Rectal smooth muscle tissue (tissue), 1 donor: ENCODE data around the gene FAM53B.

Experiments
- H3K27ac ChIP-seq: one replicate; pipeline ENCODE4 v1.7.0; 2013; ENCODE audit warnings: low read depth, low read length, inconsistent platforms
- H3K27me3 ChIP-seq: one replicate; pipeline ENCODE4 v1.7.0; 2013; ENCODE audit warnings: low read length; ENCODE audit not compliant: control insufficient read depth, insufficient read depth
- H3K36me3 ChIP-seq: one replicate; pipeline ENCODE4 v1.7.0; 2013; ENCODE audit warnings: low read length; ENCODE audit not compliant: control insufficient read depth, insufficient read depth
- H3K4me1 ChIP-seq: one replicate; pipeline ENCODE4 v1.7.0; 2013; ENCODE audit warnings: low read length; ENCODE audit not compliant: control insufficient read depth, insufficient read depth
- H3K4me3 ChIP-seq: one replicate; pipeline ENCODE4 v1.7.0; 2013; ENCODE audit warnings: low read length
- H3K9ac ChIP-seq: one replicate; pipeline ENCODE4 v1.7.0; 2013; ENCODE audit warnings: low read length

FAM53B gene

GRCh38 chr10:124740369-124741280 is 3.6 kb downstream of the FAM53B start:
- no peaks in the 10 kb centered on the region for H3K27me3 ChIP-seq
- H3K36me3 ChIP-seq: no peaks in the 10 kb centered on the region
- peak overlapping the region; percentile 26 for H3K9ac ChIP-seq
- H3K4me3 ChIP-seq: peak overlapping the region; percentile 53
- H3K4me1 ChIP-seq: peaks cover 76% of the 10 kb centered on the region
- peak overlapping the region; percentile 79 for H3K27ac ChIP-seq

GRCh38 chr10:124739986-124740368 is 4.2 kb downstream of the FAM53B start:
- Histone ChIP-seq H3K4me1 (peaks cover 79% of the 10 kb centered on the region), H3K36me3 (no peaks in the 10 kb centered on the region), H3K4me3 (peak overlapping the region; percentile 53), H3K9ac (no peak overlapping the region), H3K27me3 (no peaks in the 10 kb centered on the region), H3K27ac (peak overlapping the region; percentile 79)

GRCh38 chr10:124739119-124739921 is 4.9 kb downstream of the FAM53B start:
- H3K4me1 ChIP-seq: peaks cover 83% of the 10 kb centered on the region
- H3K27me3 ChIP-seq: no peaks in the 10 kb centered on the region
- H3K4me3 ChIP-seq: peak overlapping the region; percentile 11
- H3K9ac ChIP-seq: no peak overlapping the region
- H3K27ac ChIP-seq: peak overlapping the region; percentile 79
- H3K36me3 ChIP-seq: no peaks in the 10 kb centered on the region

- no peaks in the 10 kb centered on the region for H3K27me3 ChIP-seq
- H3K4me1 ChIP-seq: peaks cover 91% of the 10 kb centered on the region
- peak overlapping the region; percentile 79 for H3K27ac ChIP-seq
- no peaks in the 10 kb centered on the region for H3K36me3 ChIP-seq
- H3K9ac ChIP-seq: no peak overlapping the region
- H3K4me3 ChIP-seq: no peak overlapping the region
Measured at GRCh38 chr10:124738441-124738840, 5.7 kb downstream of the FAM53B start.

- H3K27ac ChIP-seq: peak overlapping the region; percentile 79
- H3K4me1 ChIP-seq: peaks cover 98% of the 10 kb centered on the region
- no peaks in the 10 kb centered on the region for H3K36me3 ChIP-seq
- H3K27me3 ChIP-seq: no peaks in the 10 kb centered on the region
- peak overlapping the region; percentile 34 for H3K4me3 ChIP-seq
- no peak overlapping the region for H3K9ac ChIP-seq
Measured at GRCh38 chr10:124737708-124738107, 6.5 kb downstream of the FAM53B start.

- Histone ChIP-seq H3K4me1 (peaks cover 94% of the 10 kb centered on the region), H3K9ac (no peak overlapping the region), H3K27me3 (no peaks in the 10 kb centered on the region), H3K36me3 (no peaks in the 10 kb centered on the region), H3K27ac (peak overlapping the region; percentile 79), H3K4me3 (peak overlapping the region; percentile 34)
Measured at GRCh38 chr10:124737221-124737620, 7.0 kb downstream of the FAM53B start.

- Histone ChIP-seq H3K27ac (peak overlapping the region; percentile 79), H3K9ac (no peak overlapping the region), H3K4me1 (peaks cover 92% of the 10 kb centered on the region), H3K27me3 (no peaks in the 10 kb centered on the region), H3K36me3 (no peaks in the 10 kb centered on the region), H3K4me3 (peak overlapping the region; percentile 34)
Measured at GRCh38 chr10:124736491-124737136, 7.6 kb downstream of the FAM53B start.

GRCh38 chr10:124735491-124736286 is 8.5 kb downstream of the FAM53B start:
- no peaks in the 10 kb centered on the region for H3K36me3 ChIP-seq
- peak overlapping the region; percentile 79 for H3K27ac ChIP-seq
- H3K27me3 ChIP-seq: no peaks in the 10 kb centered on the region
- no peak overlapping the region for H3K9ac ChIP-seq
- H3K4me3 ChIP-seq: peak overlapping the region; percentile 7
- peaks cover 84% of the 10 kb centered on the region for H3K4me1 ChIP-seq

GRCh38 chr10:124734311-124735166 is 9.6 kb downstream of the FAM53B start:
- no peaks in the 10 kb centered on the region for H3K36me3 ChIP-seq
- no peak overlapping the region for H3K4me3 ChIP-seq
- peaks cover 73% of the 10 kb centered on the region for H3K4me1 ChIP-seq
- peak overlapping the region; percentile 79 for H3K27ac ChIP-seq
- H3K27me3 ChIP-seq: no peaks in the 10 kb centered on the region
- no peak overlapping the region for H3K9ac ChIP-seq

- H3K27me3 ChIP-seq: no peaks in the 10 kb centered on the region
- H3K27ac ChIP-seq: peak overlapping the region; percentile 79
- peaks cover 65% of the 10 kb centered on the region for H3K4me1 ChIP-seq
- no peaks in the 10 kb centered on the region for H3K36me3 ChIP-seq
- peak overlapping the region; percentile 6 for H3K4me3 ChIP-seq
- no peak overlapping the region for H3K9ac ChIP-seq
Measured at GRCh38 chr10:124733571-124734245, 10.5 kb downstream of the FAM53B start.
